Islet precursor cell (in vitro differentiated cells): ENCODE measurements around the gene CFAP68.
"Not testable (repeated sequence)": the region's sequence is repeated elsewhere in the genome, so short reads cannot be mapped to it uniquely, and the experiment has no call there.

Experiments used
- DNase-seq: peaks from one replicate; pipeline ENCODE4 v3.0.0-alpha.2; 2018

The CFAP68 gene

DNA sequence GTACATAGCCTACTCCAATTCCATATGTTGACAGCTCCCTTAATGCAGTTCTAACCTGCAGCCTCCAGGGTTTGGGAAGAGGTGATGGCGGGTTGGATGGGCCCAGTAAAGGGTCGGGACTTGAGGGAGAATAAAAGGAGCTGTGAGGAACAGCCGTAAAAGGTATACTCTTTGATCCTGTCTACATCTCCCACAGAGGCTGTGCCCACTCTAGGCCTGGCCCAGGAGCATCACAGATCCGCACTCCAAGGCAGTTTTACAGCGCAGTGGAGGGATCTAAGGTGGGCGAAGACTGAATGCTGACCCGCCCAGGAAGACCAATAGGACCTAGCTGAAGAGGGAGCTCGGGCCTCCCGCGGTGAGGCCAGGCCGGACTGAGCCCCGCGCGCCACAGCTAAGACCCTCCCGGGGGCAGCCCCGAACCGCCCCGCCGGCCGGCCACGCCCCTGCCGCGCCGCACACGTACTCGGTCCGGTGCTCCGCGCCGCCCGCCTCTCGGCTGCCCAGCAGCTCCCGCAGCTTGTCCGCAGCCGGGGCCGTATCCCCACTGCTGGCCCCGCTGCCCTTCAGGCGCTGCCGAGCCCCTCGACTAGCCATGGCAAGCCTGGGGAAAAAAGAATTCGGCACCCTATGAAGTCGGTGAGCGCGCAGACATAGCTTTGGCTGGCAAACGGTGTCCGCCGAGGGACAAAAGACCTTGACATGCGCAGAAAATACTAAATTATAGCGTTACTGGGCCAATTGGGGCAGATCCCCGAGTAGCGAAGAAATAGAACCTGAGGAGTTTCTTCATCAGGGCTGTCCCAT, 8.3 kb upstream of the CFAP68 start, which contains the start of gene ALG9:
ALG9 (minus strand) TSS at position 696 of the 807 bp plus-strand sequence; CDS start at position 597, 99 bp downstream.
- DNase-seq: peak; percentile 88

- no peak for DNase-seq
These were observed 7.6 kb upstream of the CFAP68 start for GRCh38 chr11:111871693-111872161.

GRCh38 chr11:111878385-111878848, 924 bp upstream of the CFAP68 start:
- DNase-seq: no peak

GRCh38 chr11:111879637-111879960, 258 bp downstream of the CFAP68 start:
- no peak for DNase-seq

- DNase-seq: no peak
These were observed 2.9 kb downstream of the CFAP68 start for GRCh38 chr11:111882202-111882601.

DNA sequence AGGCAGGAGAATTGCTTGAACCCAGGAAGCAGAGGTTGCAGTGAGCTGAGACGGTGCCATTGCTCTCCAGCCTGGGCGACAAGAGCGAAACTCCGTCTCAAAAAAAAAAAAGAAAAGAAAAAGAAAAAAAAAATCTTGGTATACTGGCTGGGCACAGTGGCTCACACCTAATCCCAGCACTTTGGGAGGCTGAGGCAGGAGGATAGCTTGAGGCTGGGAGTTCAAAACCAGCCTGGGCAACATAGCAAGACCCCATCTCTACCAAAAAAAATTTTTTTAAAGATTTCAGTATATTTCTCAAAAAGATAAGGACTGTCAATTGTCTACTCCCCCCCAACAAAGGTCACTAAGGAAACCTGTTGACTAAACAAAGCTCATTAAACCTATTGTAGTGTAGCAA, 5.7 kb downstream of the CFAP68 start:
- DNase-seq: not testable (repeated sequence)

- DNase-seq: no peak
These were observed 6.7 kb downstream of the CFAP68 start for GRCh38 chr11:111886032-111886431.

DNA sequence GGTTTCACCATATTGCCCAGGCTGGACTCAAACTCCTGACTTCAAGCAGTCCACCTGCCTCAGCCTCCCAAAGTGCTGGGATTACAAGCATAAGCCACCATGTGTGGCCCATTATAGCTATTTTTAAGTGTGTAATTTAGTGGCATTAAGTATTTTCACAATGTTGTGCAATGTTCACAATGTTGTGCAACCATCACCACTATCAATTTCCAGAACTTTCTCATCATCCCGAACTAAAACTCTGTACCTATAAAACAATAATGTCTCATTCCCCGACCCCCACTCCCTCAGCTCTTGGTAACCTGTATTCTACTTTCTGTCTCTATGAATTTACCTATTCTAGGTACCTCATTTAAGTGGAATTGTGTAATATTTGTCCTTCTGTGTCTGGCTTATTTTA, 7.5 kb downstream of the CFAP68 start:
- DNase-seq: no peak

DNA sequence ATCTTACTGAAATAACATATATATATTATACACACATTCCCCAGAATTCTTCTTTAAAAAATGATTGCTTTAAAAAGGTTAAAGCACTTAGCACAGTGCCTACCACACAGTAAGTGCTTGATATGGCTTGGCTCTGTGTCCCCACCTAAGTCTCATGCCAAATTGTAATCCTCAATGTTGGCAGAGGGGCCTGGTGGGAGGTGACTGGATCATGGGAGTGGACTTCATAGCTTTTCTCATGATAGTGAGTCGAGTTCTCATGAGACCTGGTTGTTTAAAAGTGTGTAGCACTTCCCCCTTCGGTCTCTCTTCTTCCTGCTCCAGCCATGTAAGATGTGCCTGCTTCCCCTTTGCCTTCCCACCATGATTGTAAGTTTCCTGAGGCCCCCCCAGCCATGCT, 26.1 kb downstream of the CFAP68 start:
- no peak for DNase-seq

DNA sequence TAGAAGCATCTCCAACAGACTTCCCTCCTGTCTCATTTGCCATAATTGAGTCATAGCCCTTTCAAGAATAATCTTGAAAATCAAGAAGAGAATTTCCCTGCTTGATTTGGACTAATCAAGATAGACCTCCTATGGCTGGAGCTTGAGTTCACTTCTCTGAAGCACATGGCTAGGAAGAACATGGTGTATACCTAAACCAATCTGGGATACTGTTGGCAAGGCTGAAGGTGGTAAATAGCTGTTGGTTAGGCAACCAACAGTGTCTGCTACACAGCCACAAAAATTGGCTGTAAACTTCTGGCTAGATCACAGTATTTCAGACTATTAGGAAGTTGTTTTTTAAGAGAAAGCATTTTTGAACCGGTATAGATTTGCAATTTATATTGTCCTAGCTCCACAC, 27.3 kb downstream of the CFAP68 start:
- no peak for DNase-seq

GRCh38 chr11:111908639-111909305, 29.4 kb downstream of the CFAP68 start:
- DNase-seq: no peak

- DNase-seq: no peak
These were observed 30.0 kb downstream of the CFAP68 start for GRCh38 chr11:111909378-111909777.

DNA sequence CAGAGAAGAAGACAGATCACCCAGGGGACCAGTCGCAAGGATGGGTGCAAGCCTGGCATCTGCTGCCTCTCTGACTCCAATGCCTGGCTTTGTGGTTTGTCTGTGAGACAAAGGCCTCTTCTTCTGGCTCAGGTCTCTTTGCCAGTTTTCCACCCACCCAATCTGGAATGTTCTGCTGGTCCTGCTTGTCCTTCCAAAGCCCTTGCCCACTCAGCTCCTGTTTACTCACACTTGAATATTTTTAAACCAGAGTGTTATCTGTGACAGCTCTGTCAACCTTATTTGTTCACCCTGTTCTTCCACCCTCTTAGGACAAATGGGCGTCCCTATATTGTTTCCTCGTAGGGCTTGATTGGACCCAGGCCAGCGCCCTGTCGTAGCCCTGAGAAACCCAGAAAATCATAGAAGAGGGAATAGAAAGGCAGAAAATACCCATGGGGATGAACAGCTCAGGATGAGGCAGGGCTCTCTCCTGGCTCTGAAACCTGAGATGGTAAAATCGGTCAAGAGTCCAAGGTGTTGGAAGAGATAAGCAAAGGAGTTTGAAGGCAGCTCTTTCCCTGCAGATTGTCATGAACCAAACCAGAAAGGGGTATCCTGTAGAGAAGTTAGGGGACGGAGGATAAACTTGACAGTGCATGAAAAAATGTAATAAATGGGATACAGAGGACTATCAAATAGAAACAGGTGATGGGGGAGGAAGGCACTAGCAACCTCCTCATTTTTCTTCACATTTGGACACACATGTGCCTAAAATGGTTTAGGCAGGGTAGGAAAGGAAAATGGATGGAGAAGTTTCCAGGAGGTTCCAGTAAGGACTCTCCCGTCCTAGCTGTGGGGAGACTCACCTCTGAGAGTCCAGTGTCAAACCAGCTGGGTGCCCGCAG, 31.6 kb downstream of the CFAP68 start:
- DNase-seq: no peak

- DNase-seq: peak; percentile 91
These were observed 32.4 kb downstream of the CFAP68 start, which contains the start of gene CRYAB for GRCh38 chr11:111911563-111912401. CRYAB (minus strand) TSS chr11:111911770; CDS start chr11:111911724, 46 bp downstream.

GRCh38 chr11:111912535-111912934, 33.2 kb downstream of the CFAP68 start, which contains the start of gene HSPB2:
HSPB2 (plus strand) TSS chr11:111912734; CDS start chr11:111912830, 96 bp downstream.
- no peak for DNase-seq

DNA sequence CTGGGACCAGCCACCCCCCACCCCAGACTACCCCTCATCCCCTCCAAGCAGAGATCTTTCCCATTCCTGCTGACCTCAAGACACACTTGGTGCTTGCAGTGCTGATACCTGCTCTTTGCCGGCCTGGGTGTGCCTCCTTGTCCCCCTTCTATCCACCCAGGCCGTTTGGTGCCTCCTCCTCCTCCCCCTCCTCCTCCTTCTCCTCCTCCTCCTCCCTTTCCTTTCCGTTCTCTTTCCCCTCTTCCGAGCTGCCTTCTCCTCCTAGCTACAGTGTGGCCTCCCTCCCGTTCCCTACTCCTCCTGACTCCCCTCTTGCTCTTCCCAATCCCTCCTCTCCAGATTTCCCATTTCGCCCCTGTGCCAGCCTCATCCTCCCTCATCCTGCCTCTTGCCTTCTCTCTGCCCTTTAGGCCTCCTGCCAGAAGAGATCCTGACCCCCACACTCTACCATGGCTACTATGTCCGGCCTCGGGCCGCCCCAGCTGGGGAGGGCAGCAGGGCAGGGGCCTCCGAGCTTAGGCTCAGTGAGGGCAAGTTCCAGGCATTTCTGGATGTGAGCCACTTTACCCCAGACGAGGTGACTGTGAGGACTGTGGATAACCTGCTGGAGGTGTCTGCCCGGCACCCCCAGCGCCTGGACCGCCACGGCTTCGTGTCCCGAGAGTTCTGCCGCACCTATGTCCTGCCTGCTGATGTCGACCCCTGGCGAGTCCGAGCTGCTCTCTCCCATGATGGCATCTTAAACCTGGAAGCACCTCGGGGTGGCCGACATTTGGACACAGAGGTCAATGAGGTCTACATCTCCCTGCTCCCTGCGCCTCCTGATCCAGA, 33.9 kb downstream of the CFAP68 start:
- no peak for DNase-seq

- no peak for DNase-seq
These were observed 34.7 kb downstream of the CFAP68 start for GRCh38 chr11:111913997-111914396.

- DNase-seq: no peak
These were observed 37.4 kb downstream of the CFAP68 start for GRCh38 chr11:111916768-111917167.

DNA sequence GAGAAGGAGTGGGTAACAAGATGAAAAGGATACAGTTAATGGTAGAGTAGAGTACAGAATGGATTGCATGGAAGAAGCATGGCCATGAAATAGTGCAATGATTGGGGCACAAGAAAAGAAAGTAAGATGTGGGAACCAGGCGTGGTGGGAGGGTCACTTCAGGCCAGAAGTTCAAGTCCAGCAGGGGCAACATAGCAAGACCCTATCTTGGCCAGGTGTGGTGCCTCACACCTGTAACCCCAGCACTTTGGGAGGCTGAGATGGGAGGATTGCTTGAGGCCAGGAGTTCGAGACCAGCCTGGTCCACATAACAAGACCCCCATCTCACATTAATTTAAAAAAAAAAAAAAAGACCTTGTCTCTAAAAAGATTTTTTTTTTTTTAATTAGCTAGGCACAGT, 38.0 kb downstream of the CFAP68 start:
- no peak for DNase-seq

- no peak for DNase-seq
These were observed 38.4 kb downstream of the CFAP68 start for GRCh38 chr11:111917788-111918187.
